Skin of body (tissue), 3 donors: Measurements from ENCODE around the gene TGFB2. TPM values are rescaled to one million over a fixed set of nuclear protein-coding genes. Genes with fewer than 3 reads are reported as not detected.

Experiments
- DNase-seq: peaks from one replicate; lab custom pipeline; 2025; lab: John Stamatoyannopoulos, UW
- small RNA-seq: library from RNA; depleted of rRNA; stranded (forward); fragments of <200 nt; gene quantifications from one replicate; pipeline ENCODE3, GENCODE V24; 2014; ENCODE audit warnings: low replicate concordance
- total RNA-seq: library from RNA; depleted of rRNA; stranded (reverse); fragments of >200 nt; gene quantifications from one replicate; pipeline ENCODE4 v1.2.3, GENCODE V29; 2014

The TGFB2 gene
- total RNA-seq, 1 donor from 2014 or later: 32.0 TPM

- DNase-seq: no peak
Measured at GRCh38 chr1:218485241-218485928, 140.2 kb downstream of the TGFB2 start.

- DNase-seq: no peak
Measured at GRCh38 chr1:218488531-218488930, 143.4 kb downstream of the TGFB2 start.

- DNase-seq: no peak
Measured at GRCh38 chr1:218488986-218489385, 143.8 kb downstream of the TGFB2 start.

GRCh38 chr1:218490406-218490922 is 145.3 kb downstream of the TGFB2 start:
- no peak for DNase-seq

- DNase-seq: no peak
Measured at GRCh38 chr1:218492874-218493273, 147.7 kb downstream of the TGFB2 start.

GRCh38 chr1:218493986-218494385 is 148.8 kb downstream of the TGFB2 start:
- DNase-seq: no peak

Small RNA genes within 50 kb of the gene (small RNA-seq; reads per million reads assigned to genes)
- not detected for gene AC096638.1

Other genes with a start within 250 kb of the TGFB2 start
- gene RRP15, start 60.0 kb upstream of the TGFB2 start, total RNA-seq: 10.1 TPM